ENCODE measurements around the gene PANK1.

PANK1 gene

GRCh38 chr10:89613582-89613981 lies 31.5 kb downstream of the PANK1 start:
- DNase-seq = no peak

GRCh38 chr10:89611282-89611681 lies 33.8 kb downstream of the PANK1 start:
- no peak for DNase-seq

DNA sequence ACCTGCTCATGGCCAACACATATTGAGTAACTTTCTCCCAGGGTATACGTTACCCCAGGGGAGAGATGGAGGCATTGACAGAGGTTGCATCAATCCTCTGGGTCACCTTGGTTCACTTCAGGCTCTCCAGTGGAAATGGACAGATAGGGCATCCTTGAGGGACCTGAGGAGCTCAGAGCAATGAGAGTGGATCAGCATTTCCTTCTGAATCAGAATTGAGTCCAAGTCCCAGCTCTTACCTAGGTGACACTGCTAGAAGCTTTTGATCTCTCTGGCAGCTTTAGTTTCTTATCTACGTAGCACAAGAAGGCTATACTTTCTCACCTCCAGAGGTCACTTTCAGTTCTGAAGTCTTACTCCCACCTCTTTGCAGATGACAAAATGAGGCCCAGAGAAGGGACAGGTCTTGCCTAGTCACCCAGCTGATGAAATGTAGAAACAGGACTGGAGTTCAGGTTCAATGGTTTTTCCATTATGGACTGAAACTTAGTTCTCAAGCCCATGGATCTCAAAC lies 35.2 kb downstream of the PANK1 start:
- DNase-seq = no peak

DNA sequence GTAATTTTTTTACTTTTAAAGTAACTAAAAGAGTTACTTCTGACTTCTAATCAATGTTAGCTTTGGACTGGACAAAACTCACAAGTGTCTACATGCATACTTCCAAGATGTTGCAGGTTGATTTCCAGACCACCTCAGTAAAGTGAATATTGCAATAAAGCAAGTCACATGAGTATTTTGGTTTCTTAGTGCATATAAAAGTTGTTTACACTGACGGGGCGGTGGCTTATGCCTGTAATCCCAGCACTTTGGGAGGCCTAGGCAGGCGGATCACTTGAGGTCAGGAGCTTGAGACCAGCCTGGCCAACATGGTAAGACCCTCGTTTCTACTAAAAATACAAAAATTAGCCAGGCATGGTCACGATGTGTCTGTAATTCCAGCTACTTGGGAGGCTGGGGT lies 40.8 kb downstream of the PANK1 start:
- no peak for DNase-seq

- DNase-seq = no peak
Measured at GRCh38 chr10:89602919-89603318, 42.1 kb downstream of the PANK1 start.

- no peak for DNase-seq
Measured at GRCh38 chr10:89601728-89602361, 43.2 kb downstream of the PANK1 start.

- no peak for DNase-seq
Measured at GRCh38 chr10:89600041-89600440, 45.0 kb downstream of the PANK1 start.

DNA sequence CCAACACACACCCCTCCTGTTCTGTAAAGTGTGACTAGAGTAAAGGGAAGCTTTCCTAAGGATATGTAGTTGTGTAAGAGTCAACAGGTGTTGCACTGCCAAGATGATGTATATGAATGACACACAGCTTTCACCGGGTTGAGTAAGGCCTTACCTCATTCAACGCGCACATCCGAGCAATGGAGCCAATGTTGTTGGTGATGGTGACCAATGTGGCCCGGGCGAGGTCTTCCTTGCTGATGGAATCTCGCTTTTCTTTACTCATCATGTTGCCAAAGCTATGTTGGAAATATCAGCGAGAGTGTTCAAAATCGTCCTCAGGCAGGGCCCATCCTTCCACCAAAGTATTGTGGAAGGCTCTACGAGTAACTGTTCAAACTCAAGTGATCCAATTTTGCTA lies 52.0 kb downstream of the PANK1 start:
- no peak for DNase-seq

- DNase-seq = no peak
Measured at GRCh38 chr10:89592539-89592938, 52.5 kb downstream of the PANK1 start.

GRCh38 chr10:89591796-89592271 lies 53.2 kb downstream of the PANK1 start:
- no peak for DNase-seq

DNA sequence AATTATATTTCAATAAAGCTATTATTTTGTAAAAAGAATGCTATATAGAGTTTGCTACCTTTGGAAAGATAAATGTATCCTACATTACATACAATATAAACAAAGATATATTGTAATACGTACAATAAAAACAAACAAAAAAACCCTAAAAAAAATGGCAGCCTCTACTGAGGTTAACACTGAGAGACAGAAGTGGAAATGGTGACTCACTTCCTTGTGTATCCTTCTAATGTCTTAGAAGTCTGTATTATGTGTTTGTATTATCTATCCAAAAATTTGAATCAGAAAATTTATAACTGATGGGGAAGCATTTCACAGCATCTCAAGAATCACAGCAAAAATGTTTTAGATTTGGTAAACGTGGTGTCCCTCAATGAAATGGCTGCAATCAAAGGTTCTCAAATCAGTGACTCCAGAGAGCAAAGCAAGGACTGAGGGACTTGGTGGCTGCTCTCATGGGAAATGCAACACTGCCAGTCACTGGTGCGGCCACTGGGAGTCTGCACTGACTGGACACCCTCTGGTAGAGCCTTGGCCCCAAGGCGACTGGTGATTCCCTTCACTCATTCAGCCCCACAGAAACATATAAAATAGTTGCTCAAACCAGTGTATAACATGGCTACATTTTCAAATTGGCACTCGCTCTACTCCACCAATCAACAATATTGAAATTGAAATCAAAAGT lies 53.8 kb downstream of the PANK1 start:
- DNase-seq = no peak

GRCh38 chr10:89590326-89590725 lies 54.7 kb downstream of the PANK1 start:
- no peak for DNase-seq

DNA sequence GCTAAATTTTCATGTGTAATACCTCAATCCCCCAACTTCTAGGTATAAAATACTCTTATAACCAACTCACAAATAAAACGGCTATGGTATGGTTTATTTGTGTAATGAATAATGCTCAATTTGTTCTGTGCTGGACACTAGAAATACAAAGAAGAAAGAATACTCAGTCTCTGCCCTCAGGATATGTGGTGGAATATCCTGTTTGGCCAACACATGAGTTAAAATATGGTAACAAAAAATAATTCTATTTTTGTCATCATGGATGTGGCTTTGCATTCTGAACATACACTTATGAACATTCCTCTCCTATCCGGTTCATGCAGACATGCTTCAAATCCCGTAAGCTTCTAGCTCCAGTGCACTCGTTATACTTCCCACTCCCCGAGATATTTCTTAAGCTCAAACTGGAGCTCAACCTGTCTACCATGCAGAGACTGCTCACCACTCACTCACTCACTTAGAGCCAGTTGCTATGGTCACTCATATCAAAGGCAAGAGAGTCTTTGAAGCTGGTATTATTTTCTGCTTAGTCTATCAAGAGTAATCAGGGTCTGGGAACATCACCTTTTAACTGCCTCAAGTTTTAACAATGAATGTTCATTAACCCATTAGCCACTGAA lies 55.8 kb downstream of the PANK1 start:
- no peak for DNase-seq

DNA sequence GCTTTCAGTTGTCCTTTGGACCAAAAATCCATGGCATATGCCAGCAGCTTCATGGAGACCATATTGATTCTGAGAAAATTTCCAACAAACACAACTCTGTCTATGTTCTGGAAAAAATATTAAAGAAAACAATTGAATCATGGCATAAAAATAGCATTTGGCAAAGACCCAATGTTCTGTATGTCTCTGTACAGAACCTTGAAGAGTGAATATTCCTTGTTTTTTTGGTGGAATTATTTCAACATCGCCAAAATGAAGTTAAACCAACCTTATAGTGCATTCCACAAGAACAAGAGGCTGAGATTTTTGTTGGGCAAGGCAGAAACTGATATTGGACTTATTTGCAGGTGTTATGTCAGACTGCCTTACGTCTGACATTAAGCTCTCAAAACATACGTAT lies 56.4 kb downstream of the PANK1 start:
- no peak for DNase-seq

- DNase-seq = no peak
Measured at GRCh38 chr10:89582022-89582421, 63.0 kb downstream of the PANK1 start.

GRCh38 chr10:89580243-89580642 lies 64.8 kb downstream of the PANK1 start:
- DNase-seq = no peak

- DNase-seq = no peak
Measured at GRCh38 chr10:89576696-89577095, 68.3 kb downstream of the PANK1 start.

DNA sequence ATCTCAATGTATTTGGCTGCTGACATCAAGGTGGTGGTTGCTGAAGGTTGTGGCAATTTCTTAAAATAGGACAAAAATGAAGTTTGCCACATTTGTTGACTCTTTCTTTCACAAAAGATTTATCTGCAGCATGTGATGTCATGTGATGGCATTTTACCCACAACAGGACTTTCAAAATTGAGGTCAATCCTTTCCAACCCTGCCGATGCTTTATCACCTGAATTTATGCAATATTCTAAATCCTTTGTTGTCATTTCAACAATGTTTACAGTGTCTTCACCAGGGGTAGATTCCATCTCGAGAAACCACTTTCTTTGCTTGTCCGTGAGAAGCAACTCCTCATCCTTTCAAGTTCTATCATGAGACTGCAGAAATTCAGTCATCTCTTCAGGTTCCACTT lies 69.0 kb downstream of the PANK1 start:
- DNase-seq = no peak

DNA sequence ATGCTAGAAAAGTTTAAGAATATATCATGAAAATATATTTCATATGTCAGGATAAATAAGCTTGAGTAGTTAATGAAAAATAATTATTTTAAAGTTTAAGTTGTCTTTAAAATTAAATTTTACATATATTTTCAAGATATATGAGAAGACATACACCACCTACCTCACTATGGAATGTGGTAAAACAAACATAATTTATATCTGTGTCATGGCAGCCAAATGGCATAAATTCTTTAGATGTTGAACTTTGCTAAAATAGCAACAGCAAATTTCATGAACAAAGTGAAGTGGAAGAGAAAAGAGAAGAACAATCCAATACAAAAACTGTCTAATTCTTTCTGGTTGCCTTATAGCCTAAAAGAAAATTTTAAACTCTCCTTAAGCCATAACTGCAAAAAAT lies 70.0 kb downstream of the PANK1 start:
- no peak for DNase-seq

GRCh38 chr10:89574368-89574767 lies 70.7 kb downstream of the PANK1 start:
- no peak for DNase-seq

GRCh38 chr10:89567576-89568245 lies 77.3 kb downstream of the PANK1 start:
- DNase-seq = no peak

DNA sequence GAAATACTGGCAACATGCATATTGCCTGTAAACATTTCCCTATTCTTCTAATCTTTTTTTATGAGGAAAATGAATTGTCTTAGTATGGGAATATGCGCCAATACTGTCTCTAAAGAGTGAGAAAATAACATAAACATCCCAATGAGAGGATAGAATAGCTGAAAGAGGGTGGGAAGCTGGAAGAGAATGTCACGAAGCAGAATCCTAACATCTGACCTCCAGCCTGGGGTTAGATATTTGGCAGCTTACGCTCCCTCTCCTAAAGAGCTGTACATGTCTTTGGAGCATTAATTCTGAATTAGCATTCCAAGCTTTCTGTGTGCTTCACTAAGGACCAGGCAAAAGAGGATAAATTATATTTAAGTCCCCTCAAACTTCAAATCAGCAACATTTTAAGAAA lies 78.0 kb downstream of the PANK1 start:
- DNase-seq = no peak

GRCh38 chr10:89566095-89566950 lies 78.7 kb downstream of the PANK1 start:
- DNase-seq = no peak
